ENCODE results near the gene APOA5. TPM values are rescaled to one million over a fixed set of nuclear protein-coding genes. Genes with fewer than 3 reads are reported as not detected.
"Not testable (repeated sequence)": the region's sequence is repeated elsewhere in the genome, so short reads cannot be mapped to it uniquely, and the experiment has no call there.

APOA5 gene
- not detected in 2 replicates for total RNA-seq
- not detected for polyA plus RNA-seq (2012)

- no peak for DNase-seq (ENCODE audit: low read depth)
Observed at GRCh38 chr11:116791813-116792143, at the start of gene APOA5. TSS of gene APOA5 (minus strand) at chr11:116791879. CDS start at chr11:116791860, 19 bp downstream.

DNA sequence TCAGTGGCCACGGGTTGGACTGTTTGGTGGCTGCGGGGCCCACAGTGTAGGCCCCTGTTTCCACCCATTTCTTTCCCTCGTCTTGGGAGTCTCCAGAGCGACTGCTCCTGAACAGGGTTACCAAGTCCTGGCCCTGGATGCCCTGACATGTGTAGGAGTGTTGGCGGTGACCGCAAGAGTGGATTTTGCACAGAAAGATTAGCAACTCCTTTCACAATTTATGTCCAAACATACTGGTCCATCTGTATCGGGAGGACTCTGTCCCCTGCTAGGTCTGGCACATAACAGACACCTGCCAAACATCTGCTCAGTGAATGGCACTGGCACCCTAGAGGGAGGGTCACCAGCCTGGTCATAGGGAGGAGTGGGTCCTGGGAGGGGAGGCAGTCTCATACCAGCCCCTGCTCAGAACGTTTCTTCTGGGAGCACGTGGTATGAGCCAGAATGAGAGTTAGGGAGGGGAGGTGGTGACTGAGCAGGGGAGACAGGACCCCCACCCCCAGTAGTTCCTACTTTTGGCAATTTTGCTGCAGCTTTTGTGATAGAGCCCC lies 49.1 kb upstream of the APOA5 start:
- DNase-seq (ENCODE audit: low read depth), result no peak

- peak; percentile 47 for DNase-seq (ENCODE audit: low read depth)
Observed at GRCh38 chr11:116840224-116840745, 48.6 kb upstream of the APOA5 start.

GRCh38 chr11:116838321-116839084 lies 46.8 kb upstream of the APOA5 start:
- no peak for DNase-seq (ENCODE audit: low read depth)

GRCh38 chr11:116837231-116838091 lies 45.8 kb upstream of the APOA5 start, which contains the start of gene APOA1:
TSS of gene APOA1 (minus strand) at chr11:116837622. CDS start at chr11:116837387, 235 bp downstream.
- DNase-seq (ENCODE audit: low read depth), result no peak

DNA sequence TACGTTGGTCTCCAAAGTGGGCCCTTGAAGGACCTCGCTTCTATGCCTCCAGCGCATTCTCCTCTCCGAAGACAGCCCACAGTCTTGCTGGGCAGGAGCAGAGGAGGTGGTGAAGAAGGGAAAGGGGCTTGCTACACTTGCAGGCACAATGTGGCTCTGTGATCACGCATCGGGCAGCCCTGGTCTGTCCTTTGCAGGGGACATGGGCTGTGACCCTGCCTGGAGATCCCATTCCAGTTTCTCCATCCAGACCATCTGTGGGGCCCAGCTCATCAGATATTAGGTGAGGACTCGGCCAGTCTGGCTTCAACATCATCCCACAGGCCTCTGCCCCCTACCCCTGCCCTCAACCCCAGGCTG lies 44.9 kb upstream of the APOA5 start:
- no peak for DNase-seq (ENCODE audit: low read depth)

GRCh38 chr11:116835791-116836631 lies 44.3 kb upstream of the APOA5 start:
- peak; percentile 72 for DNase-seq (ENCODE audit: low read depth)

GRCh38 chr11:116835042-116835772 lies 43.5 kb upstream of the APOA5 start:
- DNase-seq (ENCODE audit: low read depth), result no peak

- not testable (repeated sequence) for DNase-seq (ENCODE audit: low read depth)
Observed at GRCh38 chr11:116834535-116835041, 42.9 kb upstream of the APOA5 start.

DNA sequence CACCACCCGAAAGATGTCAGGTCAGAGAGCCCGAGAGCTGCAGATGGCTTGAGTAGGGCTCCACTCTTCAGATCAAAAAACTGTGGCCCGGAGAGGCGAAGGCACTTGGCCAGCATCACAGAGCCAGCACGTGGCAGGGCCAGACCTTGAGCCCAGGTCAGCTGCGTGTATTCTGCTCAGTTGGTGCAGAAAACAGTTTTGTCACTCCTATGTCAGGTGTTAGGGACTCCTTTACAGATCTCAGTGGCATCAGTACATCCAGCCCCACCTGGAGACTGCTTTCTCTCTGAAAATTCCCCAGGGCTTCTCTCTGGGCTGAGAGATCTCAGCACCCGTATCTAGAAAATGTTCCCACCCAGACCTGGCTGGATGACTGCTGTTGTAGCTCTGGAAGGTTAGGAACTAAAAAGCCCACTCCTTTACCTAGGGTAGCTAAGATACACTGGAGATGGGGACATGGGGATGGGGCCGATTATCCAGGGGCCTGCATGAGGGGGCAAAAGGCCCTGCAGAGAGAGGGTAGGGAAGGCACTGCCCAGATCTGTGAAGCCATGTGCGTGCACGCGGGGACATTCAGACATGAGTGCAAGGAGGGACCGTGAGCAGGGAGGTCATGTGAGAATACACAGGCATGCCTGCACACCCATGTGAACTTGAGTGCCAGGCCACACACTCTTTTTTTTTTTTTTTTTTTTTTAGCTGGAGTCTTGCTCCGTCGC lies 42.3 kb upstream of the APOA5 start:
- no peak for DNase-seq (ENCODE audit: low read depth)

DNA sequence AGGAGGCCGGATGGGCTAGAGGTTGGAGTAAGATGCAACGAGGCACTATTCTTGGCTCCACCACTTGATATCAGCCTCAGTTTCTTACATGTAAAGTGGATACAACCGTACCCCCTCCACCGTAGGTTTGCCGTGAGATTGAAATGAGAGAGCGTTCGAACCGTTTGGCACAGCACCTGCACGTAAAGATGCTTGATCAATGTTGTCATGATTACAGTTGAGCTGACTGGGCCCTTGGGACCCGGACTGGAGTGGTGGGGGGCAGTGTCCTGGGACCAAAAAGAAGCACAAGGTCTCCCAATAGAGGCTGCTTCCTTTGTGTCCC lies 41.8 kb upstream of the APOA5 start:
- no peak for DNase-seq (ENCODE audit: low read depth)

GRCh38 chr11:116832350-116833290 lies 40.9 kb upstream of the APOA5 start:
- no peak for DNase-seq (ENCODE audit: low read depth)

DNA sequence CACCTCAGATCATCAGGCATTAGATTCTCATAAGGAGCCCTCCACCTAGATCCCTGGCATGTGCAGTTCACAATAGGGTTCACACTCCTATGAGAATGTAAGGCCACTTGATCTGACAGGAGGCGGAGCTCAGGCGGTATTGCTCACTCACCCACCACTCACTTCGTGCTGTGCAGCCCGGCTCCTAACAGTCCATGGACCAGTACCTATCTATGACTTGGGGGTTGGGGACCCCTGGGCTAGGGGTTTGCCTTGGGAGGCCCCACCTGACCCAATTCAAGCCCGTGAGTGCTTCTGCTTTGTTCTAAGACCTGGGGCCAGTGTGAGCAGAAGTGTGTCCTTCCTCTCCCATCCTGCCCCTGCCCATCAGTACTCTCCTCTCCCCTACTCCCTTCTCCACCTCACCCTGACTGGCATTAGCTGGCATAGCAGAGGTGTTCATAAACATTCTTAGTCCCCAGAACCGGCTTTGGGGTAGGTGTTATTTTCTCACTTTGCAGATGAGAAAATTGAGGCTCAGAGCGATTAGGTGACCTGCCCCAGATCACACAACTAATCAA lies 40.2 kb upstream of the APOA5 start:
- DNase-seq (ENCODE audit: low read depth), result no peak

GRCh38 chr11:116830184-116830912 lies 38.7 kb upstream of the APOA5 start:
- no peak for DNase-seq (ENCODE audit: low read depth)

DNA sequence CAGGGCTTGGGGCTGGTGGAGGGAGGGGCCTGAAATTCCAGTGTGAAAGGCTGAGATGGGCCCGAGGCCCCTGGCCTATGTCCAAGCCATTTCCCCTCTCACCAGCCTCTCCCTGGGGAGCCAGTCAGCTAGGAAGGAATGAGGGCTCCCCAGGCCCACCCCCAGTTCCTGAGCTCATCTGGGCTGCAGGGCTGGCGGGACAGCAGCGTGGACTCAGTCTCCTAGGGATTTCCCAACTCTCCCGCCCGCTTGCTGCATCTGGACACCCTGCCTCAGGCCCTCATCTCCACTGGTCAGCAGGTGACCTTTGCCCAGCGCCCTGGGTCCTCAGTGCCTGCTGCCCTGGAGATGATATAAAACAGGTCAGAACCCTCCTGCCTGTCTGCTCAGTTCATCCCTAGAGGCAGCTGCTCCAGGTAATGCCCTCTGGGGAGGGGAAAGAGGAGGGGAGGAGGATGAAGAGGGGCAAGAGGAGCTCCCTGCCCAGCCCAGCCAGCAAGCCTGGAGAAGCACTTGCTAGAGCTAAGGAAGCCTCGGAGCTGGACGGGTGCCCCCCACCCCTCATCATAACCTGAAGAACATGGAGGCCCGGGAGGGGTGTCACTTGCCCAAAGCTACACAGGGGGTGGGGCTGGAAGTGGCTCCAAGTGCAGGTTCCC lies 38.0 kb upstream of the APOA5 start, which contains the start of gene APOC3:
APOC3 (plus strand) TSS at position 383 of the 659 bp plus-strand sequence. CDS start 676 bp downstream, outside the sequence.
- no peak for DNase-seq (ENCODE audit: low read depth)
